ENCODE results near the gene PRKAR1B.

Gene PRKAR1B

DNA sequence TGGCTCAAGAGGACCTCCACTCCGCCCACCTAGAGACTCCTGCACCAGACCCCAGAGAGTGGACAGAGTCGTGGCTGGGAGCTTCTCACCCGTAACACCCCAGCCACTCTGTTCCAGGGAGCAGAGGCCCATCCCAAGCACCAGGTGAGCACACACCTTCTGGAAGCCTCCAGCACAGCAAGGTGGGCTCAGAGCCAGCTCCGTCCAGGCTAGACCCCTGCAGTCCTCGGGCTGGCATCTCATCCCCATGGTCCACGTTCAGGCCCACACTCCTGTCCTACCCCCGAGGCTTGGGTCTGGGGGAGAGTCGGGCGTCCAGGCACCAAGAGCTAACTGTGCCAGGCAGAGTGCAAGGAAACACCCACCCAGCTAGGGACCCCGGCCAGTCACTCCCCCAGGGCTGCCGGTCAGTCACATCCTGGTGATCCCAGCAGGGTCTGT, 220.7 kb downstream of the PRKAR1B start:
- H3K4me3 Mint-ChIP-seq: no peak overlapping the region

DNA sequence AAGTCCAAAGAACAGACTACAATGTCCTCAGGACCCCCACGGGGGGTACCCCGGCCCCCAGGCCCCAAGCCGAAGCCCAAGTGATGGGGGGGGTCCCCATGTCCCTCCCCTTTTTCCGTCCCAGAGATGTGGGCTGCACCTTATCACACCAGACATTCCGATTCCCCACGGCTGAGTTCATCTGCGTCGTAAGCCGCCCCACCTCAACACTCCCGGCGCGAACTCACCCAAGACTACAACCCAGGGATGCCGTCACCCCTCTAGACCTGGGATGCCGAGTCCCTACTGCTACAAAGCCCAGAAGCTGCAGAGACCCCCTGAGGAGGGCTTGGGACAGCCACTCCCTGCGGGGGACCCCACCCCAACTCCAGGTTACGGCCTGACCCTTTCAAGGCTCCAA, 221.9 kb downstream of the PRKAR1B start:
- DNase-seq (no peak), ATAC-seq (no peak)
- Mint-ChIP-seq H3K27ac (peak overlapping the region in 1 of 2 donors; percentile 90), H3K27me3 (no peaks in the 10 kb centered on the region), H3K9me3 (no peaks in the 10 kb centered on the region), H3K4me1 (no peaks in the 10 kb centered on the region), H3K4me3 (no peak overlapping the region)

More for the DNA sequence above, 220.7 kb downstream of the PRKAR1B start:
- H3K4me1 Mint-ChIP-seq: no peaks in the 10 kb centered on the region
- ATAC-seq: no peak
- H3K27me3 Mint-ChIP-seq: no peaks in the 10 kb centered on the region
- no peak overlapping the region for H3K27ac Mint-ChIP-seq
- H3K9me3 Mint-ChIP-seq: no peaks in the 10 kb centered on the region
- DNase-seq: no peak

DNA sequence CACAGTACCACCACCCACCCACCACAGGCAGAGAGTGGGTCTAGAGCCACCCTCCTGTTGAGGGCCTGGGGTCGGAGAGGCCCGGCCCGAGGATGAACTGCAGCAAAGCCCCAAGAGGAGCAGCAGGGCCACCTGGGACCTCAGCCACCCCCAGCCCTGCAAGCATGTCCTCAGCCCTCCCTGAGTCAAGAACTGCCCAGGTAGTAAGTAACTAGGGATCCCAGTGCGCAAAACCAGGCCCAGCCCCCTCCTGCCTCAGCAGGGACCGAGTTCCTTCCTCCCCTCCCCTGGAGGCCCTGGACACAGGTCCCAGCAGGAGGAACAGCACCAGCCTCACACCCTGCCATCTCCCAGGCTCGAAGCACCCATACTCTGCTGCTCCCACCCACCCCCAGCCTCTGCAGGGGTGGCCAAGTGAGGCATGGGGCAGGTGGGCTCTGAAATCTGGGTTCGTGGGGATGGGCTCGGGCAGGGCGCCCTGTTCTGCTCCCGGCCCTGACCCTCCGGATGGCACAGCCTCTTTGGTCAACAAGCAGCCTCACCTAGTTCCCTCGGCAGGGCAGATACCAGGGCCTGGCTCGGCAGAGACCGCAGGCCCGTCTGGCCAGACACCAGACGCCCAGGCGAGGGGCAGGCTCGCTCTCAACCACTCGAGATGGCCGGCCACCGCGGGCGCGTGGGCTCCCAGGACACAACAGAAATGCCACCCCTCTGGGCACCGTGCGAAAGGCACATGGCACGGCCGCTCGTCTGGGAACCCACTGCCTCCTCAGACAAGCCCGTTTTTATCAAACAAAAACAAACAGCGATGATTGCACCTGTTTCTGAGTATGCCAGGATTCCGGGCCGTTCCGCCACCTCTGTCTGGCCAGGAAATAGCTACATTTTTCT, 222.6 kb downstream of the PRKAR1B start:
- H3K27me3 Mint-ChIP-seq: no peaks in the 10 kb centered on the region
- DNase-seq: no peak
- no peak overlapping the region for H3K4me3 Mint-ChIP-seq
- no peaks in the 10 kb centered on the region for H3K4me1 Mint-ChIP-seq
- peak overlapping the region in 1 of 2 donors; percentile 42 for H3K27ac Mint-ChIP-seq
- peak; percentile 11 for ATAC-seq
- no peaks in the 10 kb centered on the region for H3K9me3 Mint-ChIP-seq

DNA sequence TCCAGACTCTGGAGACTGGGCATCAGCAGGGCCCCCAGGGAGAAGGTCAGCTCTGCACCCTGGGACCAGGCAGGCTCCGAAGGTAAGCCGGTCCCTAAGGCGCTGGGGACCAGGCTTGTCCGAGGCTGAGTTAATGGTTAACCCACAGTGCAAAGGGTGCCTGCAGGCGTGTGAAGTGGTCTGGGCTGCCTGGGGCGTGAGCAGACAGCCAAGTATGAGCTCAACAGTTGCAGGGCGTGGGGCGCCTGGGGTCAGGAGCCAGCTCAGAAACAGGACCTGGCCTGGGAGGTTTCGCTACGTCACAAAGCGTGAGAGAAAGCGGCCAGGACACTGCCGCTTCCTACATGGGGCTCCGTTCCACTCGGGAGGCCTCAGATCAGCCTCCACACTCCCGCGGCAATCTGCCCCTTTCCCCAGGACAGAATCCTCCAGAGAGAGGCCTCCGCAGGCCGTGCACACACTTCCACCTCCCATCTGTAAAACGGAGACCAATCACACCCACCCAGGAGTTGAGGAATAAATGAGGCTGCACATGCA, 223.4 kb downstream of the PRKAR1B start:
- H3K27me3 Mint-ChIP-seq: no peaks in the 10 kb centered on the region
- DNase-seq: no peak
- no peaks in the 10 kb centered on the region for H3K4me1 Mint-ChIP-seq
- no peak for ATAC-seq
- no peak overlapping the region for H3K4me3 Mint-ChIP-seq
- peak overlapping the region in 1 of 2 donors; percentile 38 for H3K27ac Mint-ChIP-seq
- H3K9me3 Mint-ChIP-seq: no peaks in the 10 kb centered on the region

DNA sequence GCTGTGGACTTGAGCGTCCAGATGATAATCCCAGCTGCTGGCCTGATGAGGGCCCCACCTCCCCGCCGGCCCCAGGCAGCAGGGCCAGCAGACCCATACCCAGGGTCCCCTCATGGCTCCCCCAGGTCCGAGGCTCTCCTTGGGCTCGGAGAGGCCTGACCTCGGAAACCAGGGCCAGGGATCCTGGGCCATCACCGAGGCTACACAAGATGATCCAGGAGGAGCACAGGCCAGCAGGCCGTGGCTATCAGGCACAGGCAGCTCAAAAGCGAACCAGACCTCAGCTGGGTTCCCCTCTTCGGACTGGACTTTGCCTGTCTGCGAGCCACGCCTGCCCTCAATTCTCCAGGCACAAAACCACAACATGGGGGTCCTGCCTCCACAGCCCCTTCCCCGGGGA, 224.8 kb downstream of the PRKAR1B start:
- H3K4me3 Mint-ChIP-seq: no peak overlapping the region
- peaks cover 11% of the 10 kb centered on the region for H3K4me1 Mint-ChIP-seq
- no peak for DNase-seq
- no peaks in the 10 kb centered on the region for H3K9me3 Mint-ChIP-seq
- ATAC-seq: no peak
- H3K27me3 Mint-ChIP-seq: no peaks in the 10 kb centered on the region
- no peak overlapping the region for H3K27ac Mint-ChIP-seq

DNA sequence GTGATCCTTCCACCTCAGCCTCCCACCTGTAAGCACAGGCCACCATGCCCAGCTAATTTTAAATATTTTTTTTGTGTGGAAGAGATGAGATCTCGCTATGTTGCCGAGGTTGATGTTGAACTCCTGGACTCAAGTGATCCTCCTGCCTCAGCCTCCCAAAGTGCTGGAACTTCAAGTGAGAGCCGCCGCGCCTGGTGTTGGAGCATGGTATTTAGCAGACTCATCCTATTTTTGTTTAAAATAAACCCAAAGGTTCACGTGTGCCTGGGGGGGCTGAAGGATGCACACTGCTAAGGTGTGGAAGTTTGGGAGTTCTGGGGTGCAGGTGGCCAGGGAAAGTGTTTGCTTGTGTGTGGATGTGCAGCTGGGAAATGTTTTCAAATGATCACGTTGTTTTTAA, 225.6 kb downstream of the PRKAR1B start:
- Mint-ChIP-seq H3K4me1 (peaks cover 12% of the 10 kb centered on the region), H3K4me3 (no peak overlapping the region), H3K27me3 (no peaks in the 10 kb centered on the region), H3K9me3 (no peaks in the 10 kb centered on the region), H3K27ac (no peak overlapping the region)
- ATAC-seq (no peak), DNase-seq (no peak)

DNA sequence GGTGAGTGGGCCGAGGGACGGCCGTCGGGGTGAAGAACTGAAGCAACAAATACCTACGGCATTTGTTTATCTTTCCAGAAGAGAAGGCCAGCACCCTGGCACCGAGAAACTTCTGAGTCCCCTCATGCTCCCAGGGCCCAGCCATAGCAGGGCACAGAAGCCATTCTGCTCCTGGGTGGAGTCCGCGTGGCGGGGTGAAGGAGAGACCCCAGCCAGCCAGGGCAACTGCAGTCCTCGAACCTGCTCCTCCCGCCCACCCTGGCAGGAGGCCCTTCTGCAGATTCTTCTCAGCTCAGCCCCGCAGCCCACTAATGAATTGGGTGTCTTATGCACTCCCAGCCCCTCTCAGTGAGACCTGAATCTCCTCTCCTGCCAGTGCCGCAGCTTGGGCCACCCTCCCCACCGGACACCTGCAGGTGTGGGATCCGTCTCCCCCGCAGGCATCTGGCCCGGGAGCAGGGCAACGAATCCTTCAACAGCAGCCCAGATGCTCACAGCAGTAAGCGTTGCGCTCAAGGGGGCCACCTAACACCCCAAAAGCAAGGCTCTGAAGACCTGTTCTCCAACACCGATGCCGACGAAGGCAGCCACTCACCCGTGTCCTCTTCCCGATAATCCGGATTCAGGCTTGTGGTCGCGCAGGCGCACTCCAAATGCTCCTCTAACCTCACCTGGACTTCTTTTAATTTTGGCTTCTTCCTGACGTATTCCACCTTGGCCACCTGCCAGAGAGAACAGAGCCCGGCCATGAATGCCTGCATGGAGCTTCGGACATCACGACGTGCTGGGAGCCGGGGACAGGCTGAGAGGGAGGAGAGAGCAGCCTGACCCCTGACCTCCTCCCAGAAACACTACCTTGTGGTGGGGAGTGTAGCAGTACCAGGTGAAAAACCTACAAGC, 226.3 kb downstream of the PRKAR1B start:
- no peaks in the 10 kb centered on the region for H3K9me3 Mint-ChIP-seq

DNA sequence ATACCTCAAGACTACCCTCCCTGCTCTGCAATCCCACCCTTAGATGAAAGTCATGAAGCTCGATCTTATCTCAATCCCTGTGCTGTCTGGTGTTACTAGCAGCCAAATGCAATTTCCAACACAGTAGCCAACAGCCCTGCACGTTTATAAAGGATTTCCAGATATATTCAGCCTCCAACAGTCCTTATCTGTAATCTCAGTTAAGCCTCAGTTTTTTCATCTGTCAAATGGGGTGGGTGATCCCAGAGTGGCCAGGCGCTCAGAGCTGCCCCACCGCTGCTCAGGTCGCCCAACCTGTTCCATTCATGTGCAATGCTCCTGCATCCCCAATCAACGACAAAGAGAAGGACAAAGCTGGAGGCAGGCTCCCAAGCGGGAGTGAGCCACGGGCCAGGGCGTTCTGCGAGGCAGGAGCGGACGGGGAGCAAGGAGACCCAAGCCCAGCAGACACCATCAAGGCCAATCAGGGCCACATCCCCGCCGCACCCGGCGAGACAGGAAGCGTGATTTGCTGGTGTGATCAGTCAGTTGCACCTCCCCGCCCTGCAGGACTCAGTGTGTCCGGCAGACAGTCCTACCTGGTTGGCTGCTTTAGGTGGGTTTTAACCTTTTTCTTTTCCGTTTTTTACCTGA, 227.1 kb downstream of the PRKAR1B start:
- H3K4me3 Mint-ChIP-seq: no peak overlapping the region
- H3K9me3 Mint-ChIP-seq: no peaks in the 10 kb centered on the region
- ATAC-seq (no peak), DNase-seq (no peak)
- no peaks in the 10 kb centered on the region for H3K27me3 Mint-ChIP-seq
- H3K27ac Mint-ChIP-seq: no peak overlapping the region
- H3K4me1 Mint-ChIP-seq: peaks cover 12% of the 10 kb centered on the region

More for the DNA sequence above, 226.3 kb downstream of the PRKAR1B start:
- Mint-ChIP-seq H3K27me3 (no peaks in the 10 kb centered on the region), H3K27ac (no peak overlapping the region), H3K4me1 (peaks cover 12% of the 10 kb centered on the region), H3K4me3 (no peak overlapping the region)
- DNase-seq (no peak), ATAC-seq (no peak)

Data from stimulated activated naive CD8-positive, alpha-beta T cell treated with anti-CD3 and anti-CD28 coated beads, Interleukin-15, amount 100 ng/mL, for 72 hours (primary cell).